GM10266 (cell line): Measurements from ENCODE around the gene WDR45B.
"Not testable (repeated sequence)": the region's sequence is repeated elsewhere in the genome, so short reads cannot be mapped to it uniquely, and the experiment has no call there.

Experiments
- DNase-seq: peaks from one replicate; pipeline ENCODE4 v3.0.0; 2012; ENCODE audit errors: extremely low spot score
- CTCF ChIP-seq: IDR thresholded peaks from 2 replicates; pipeline ENCODE4 v1.5.1; 2012; ENCODE audit warnings: mild to moderate bottlenecking, low read depth; ENCODE audit not compliant: control insufficient read depth, insufficient read depth; ENCODE audit errors: missing control alignments

The WDR45B gene

GRCh38 chr17:82656266-82656665, 8.0 kb upstream of the WDR45B start:
- no peak for TF ChIP-seq CTCF
- DNase-seq: no peak

GRCh38 chr17:82655523-82655922, 7.3 kb upstream of the WDR45B start:
- no peak for TF ChIP-seq CTCF
- DNase-seq: no peak

- no peak for DNase-seq
- TF ChIP-seq CTCF: no peak
Measured at GRCh38 chr17:82655038-82655479, 6.8 kb upstream of the WDR45B start.

GRCh38 chr17:82654611-82655010, 6.4 kb upstream of the WDR45B start:
- not testable (repeated sequence) for DNase-seq

- no peak for DNase-seq
- TF ChIP-seq CTCF: no peak
Measured at GRCh38 chr17:82653651-82654528, 5.6 kb upstream of the WDR45B start.

GRCh38 chr17:82650723-82651122, 2.5 kb upstream of the WDR45B start:
- DNase-seq: no peak
- TF ChIP-seq CTCF: no peak

GRCh38 chr17:82649501-82650261, 1.4 kb upstream of the WDR45B start:
- DNase-seq: no peak
- TF ChIP-seq CTCF: no peak
